HepG2 (cell line): Measurements from ENCODE around the gene ALOXE3. TPM values are rescaled to one million over a fixed set of nuclear protein-coding genes. Genes with fewer than 3 reads are reported as not detected.

Experiments
- ATAC-seq: fragments of 200-7000 bp; cut with Tn5 transposase; 3 replicates; pipeline ENCODE4 v1.9.1; 2020; ENCODE audit warnings: mild to moderate bottlenecking, moderate library complexity
- BruUV-seq: library from RNA; stranded (reverse); fragments of 400-500 nt; replicated peaks from 2 replicates; lab custom pipeline; 2021; lab: Mats Ljungman, UMichigan
- CTCF ChIA-PET: fragments of 300-600 bp; formaldehyde crosslinking; extraction: SDS; loops from one replicate; lab custom pipeline; 2021; ENCODE audit warnings: low total read pairs, inconsistent platforms, low intra/inter-chr PET ratio; lab: Yijun Ruan, JAX
- POLR2A ChIA-PET: fragments of 350-600 bp; sonication (Branson Sonifier 250); formaldehyde crosslinking; loops from one replicate; lab custom pipeline; 2020; ENCODE audit warnings: antibody characterized with exemption, inconsistent platforms; lab: Yijun Ruan, JAX
- DNase-seq: peaks from one replicate; pipeline ENCODE4 v3.0.0-alpha.2; 2015; ENCODE audit warnings: low spot score
- FAIRE-seq: peaks from 3 replicates; lab custom pipeline; 2011; peaks lifted over from hg19 to GRCh38; lab: Jason Lieb, UNC
- H2AFZ ChIP-seq: one replicate; pipeline ENCODE4 v1.6.1; 2011; ENCODE audit warnings: low read length, inconsistent platforms
- H3K27ac ChIP-seq: fragments of 300-600 bp; 3 replicates; pipeline ENCODE4 v1.8.0; 2011; ENCODE audit warnings: mixed run types, mild to moderate bottlenecking, mixed read lengths, low read length, inconsistent platforms; ENCODE audit not compliant: insufficient read depth; ENCODE audit errors: extremely low read length
- H3K27me3 ChIP-seq, 2 experiments: fragments of 200-600 bp in 1 of 2; 2 replicates in 1 of 2; 3 replicates in 1 of 2; pipeline versions ENCODE4 v1.6.0 to v1.8.0; 2011; ENCODE audit warnings: low read length in 2 of 2, mild to moderate bottlenecking in 2 of 2, moderate library complexity in 2 of 2, inconsistent platforms in 1 of 2; ENCODE audit not compliant: insufficient read depth in 2 of 2, control insufficient read depth in 1 of 2
- H3K36me3 ChIP-seq, 2 experiments: fragments of 200-600 bp in 1 of 2; replicated peaks in 1 of 2; 2 replicates in 1 of 2; 3 replicates in 1 of 2; pipeline versions ENCODE4 v1.5.1 to v1.8.0; 2011; ENCODE audit warnings: low read length in 2 of 2, inconsistent platforms in 1 of 2; ENCODE audit not compliant: insufficient read depth in 2 of 2, control insufficient read depth in 1 of 2
- H3K4me1 ChIP-seq: 2 replicates; pipeline ENCODE4 v1.5.1; 2012; ENCODE audit warnings: low read length, inconsistent platforms; ENCODE audit not compliant: insufficient read depth
- H3K4me2 ChIP-seq: 2 replicates; pipeline ENCODE4 v1.6.0; 2011; ENCODE audit warnings: low read depth, low read length, inconsistent platforms
- H3K4me3 ChIP-seq, 3 experiments: fragments of 200-600 bp in 1 of 3; sonication (generic), shearing (Covaris generic) in 1 of 3; replicated peaks in 1 of 3; 2 replicates each; pipeline ENCODE4 v1.5.1; 2011 to 2016; ENCODE audit warnings: low read length in 3 of 3, inconsistent platforms in 2 of 3, low read depth in 2 of 3, mild to moderate bottlenecking in 2 of 3, control low read depth in 1 of 3, mixed read lengths in 1 of 3; ENCODE audit not compliant: insufficient read depth in 1 of 3
- H3K79me2 ChIP-seq: one replicate; pipeline ENCODE4 v1.6.1; 2011; ENCODE audit warnings: low read length, inconsistent platforms; ENCODE audit not compliant: insufficient read depth
- H3K9ac ChIP-seq: 2 replicates; pipeline ENCODE4 v1.6.0; 2011; ENCODE audit warnings: mild to moderate bottlenecking, low read depth, low read length, inconsistent platforms; ENCODE audit not compliant: insufficient read depth
- H3K9me3 ChIP-seq: 2 replicates; pipeline ENCODE4 v1.5.1; 2012; ENCODE audit warnings: mild to moderate bottlenecking, low read length
- H4K20me1 ChIP-seq: 2 replicates; pipeline ENCODE4 v1.6.0; 2011; ENCODE audit warnings: inconsistent platforms, mild to moderate bottlenecking, low read length, moderate library complexity; ENCODE audit not compliant: insufficient read depth
- EED ChIP-seq: sonication (generic); formaldehyde crosslinking; IDR thresholded peaks from 2 replicates; pipeline ENCODE4 v1.5.0; 2020; ENCODE audit warnings: mild to moderate bottlenecking, missing genetic modification reagents
- HNRNPH1 ChIP-seq: fragments of 200-400 bp; formaldehyde crosslinking; optimal IDR thresholded peaks from 2 replicates; pipeline ENCODE3; 2017; ENCODE audit warnings: mild to moderate bottlenecking, low read depth, low read length
- SIN3B ChIP-seq: fragments of 150-350 bp; IDR thresholded peaks from 2 replicates; pipeline ENCODE4 v1.6.1; 2014; ENCODE audit warnings: low read length
- THYN1 ChIP-seq: sonication (generic); formaldehyde crosslinking; IDR thresholded peaks from 2 replicates; pipeline ENCODE4 v1.8.1; 2023; ENCODE audit warnings: low read depth, mild to moderate bottlenecking, moderate library complexity, missing genetic modification reagents, borderline replicate concordance
- XRCC5 ChIP-seq: fragments of 200-400 bp; formaldehyde crosslinking; optimal IDR thresholded peaks from 2 replicates; pipeline ENCODE3; 2017; ENCODE audit warnings: mild to moderate bottlenecking, low read length
- ZNF788 ChIP-seq: sonication (generic); formaldehyde crosslinking; IDR thresholded peaks from 2 replicates; pipeline ENCODE4 v1.5.0; 2020; ENCODE audit warnings: mild to moderate bottlenecking, missing genetic modification reagents, borderline replicate concordance
- WGBS: methylation state at CpG from one replicate; pipeline ENCODE4 v1.1.6; 2017; ENCODE audit warnings: low lambda C conversion rate; 5-methylcytosine and 5-hydroxymethylcytosine counted together
- in situ Hi-C: cut with HindIII; loops from 2 replicates; pipeline ENCODE4 v1.10.0; 2017; ENCODE audit warnings: low pct_unique_long_range_greater_than_20kb; ENCODE audit not compliant: extremely low pct_ligation_motif_present
- intact Hi-C: fragments of 100-400 bp; cut with micrococcal nuclease; formaldehyde crosslinking; loops from one replicate; pipeline ENCODE4 v1.10.0; 2022; ENCODE audit not compliant: unreplicated experiment
- polyA plus RNA-seq, 8 experiments: library from polyadenylated mRNA; depleted of rRNA in 3 of 8; stranded (reverse) in 7 of 8; unstranded in 1 of 8; fragments of >200 nt; fragmentation: Illumina TruSeq in 4 of 8; extraction: Trizol in 4 of 8; gene quantifications; 2 replicates each; pipeline versions ENCODE4 v1.2.1 to v1.2.3, GENCODE V29; 2011 to 2016; ENCODE audit warnings: low read depth in 4 of 8, missing spikeins in 1 of 8, mixed read lengths in 1 of 8; ENCODE audit not compliant: insufficient read depth in 1 of 8
- total RNA-seq, 5 experiments: library from RNA; depleted of rRNA; stranded (reverse); fragments of >200 nt; fragmentation: Illumina TruSeq; extraction: Trizol; gene quantifications; 2 replicates each; pipeline ENCODE4 v1.2.3, GENCODE V29; 2016; ENCODE audit warnings: low read depth in 1 of 5
- TF ChIP-seq, protein P1 (sequence below): sonication (generic); formaldehyde crosslinking; IDR thresholded peaks from 2 replicates; pipeline ENCODE4 v1.4.0; 2020; ENCODE audit warnings: missing genetic modification reagents
- TF ChIP-seq, protein P2 (sequence below): sonication (generic); formaldehyde crosslinking; IDR thresholded peaks from 2 replicates; pipeline ENCODE4 v1.5.1; 2020; ENCODE audit warnings: mild to moderate bottlenecking, missing genetic modification reagents, moderate library complexity
- TF ChIP-seq, protein P3 (sequence below), 2 experiments: sonication (generic) in 1 of 2; formaldehyde crosslinking in 1 of 2; IDR thresholded peaks; 2 replicates each; pipeline versions ENCODE4 v1.4.0 to v1.6.1; 2018 to 2020; ENCODE audit warnings: missing genetic modification reagents in 2 of 2, borderline replicate concordance in 1 of 2, low read depth in 1 of 2, mild to moderate bottlenecking in 1 of 2, missing biosample characterization in 1 of 2
- TF ChIP-seq, protein P4 (sequence below): IDR thresholded peaks from 2 replicates; pipeline ENCODE4 v1.6.1; 2016; ENCODE audit warnings: low read depth, missing genetic modification reagents, missing compliant biosample characterization

The ALOXE3 gene
- total and polyA plus RNA-seq, 2 of the 13 experiments (the other 11 are each of a cell fraction or from before 2014, with no cell fraction given) = 0.07 TPM; not detected in 1

DNA sequence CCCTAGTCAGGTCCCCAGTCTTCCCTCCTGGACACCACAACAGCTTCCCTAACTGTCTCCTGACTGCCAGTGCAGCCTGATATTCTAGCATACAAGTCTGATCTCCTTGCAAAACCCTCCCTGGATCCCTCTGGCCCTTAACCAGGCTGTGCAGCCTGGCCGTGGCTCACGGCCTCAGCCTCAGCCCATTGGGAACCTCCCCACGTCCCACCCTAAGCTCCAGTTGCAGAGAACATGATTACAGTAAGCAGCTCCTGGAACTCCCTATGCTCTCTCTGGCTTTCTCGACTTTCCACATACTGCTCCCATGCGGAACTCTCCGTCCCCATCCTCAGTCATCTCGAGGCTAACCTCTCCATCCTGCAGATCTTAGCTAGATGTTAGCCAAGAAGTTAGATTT is 43.8 kb downstream of the ALOXE3 start (continued):
- TF ChIP-seq, protein P1, sequence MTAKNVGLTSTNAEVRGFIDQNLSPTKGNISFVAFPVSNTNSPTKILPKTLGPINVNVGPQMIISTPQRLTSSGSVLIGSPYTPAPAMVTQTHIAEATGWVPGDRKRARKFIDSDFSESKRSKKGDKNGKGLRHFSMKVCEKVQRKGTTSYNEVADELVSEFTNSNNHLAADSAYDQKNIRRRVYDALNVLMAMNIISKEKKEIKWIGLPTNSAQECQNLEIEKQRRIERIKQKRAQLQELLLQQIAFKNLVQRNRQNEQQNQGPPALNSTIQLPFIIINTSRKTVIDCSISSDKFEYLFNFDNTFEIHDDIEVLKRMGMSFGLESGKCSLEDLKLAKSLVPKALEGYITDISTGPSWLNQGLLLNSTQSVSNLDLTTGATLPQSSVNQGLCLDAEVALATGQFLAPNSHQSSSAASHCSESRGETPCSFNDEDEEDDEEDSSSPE (CRISPR knock-in tag) = no peak
- TF ChIP-seq, protein P2, sequence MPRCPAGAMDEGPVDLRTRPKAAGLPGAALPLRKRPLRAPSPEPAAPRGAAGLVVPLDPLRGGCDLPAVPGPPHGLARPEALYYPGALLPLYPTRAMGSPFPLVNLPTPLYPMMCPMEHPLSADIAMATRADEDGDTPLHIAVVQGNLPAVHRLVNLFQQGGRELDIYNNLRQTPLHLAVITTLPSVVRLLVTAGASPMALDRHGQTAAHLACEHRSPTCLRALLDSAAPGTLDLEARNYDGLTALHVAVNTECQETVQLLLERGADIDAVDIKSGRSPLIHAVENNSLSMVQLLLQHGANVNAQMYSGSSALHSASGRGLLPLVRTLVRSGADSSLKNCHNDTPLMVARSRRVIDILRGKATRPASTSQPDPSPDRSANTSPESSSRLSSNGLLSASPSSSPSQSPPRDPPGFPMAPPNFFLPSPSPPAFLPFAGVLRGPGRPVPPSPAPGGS (CRISPR knock-in tag) = no peak
- no peak for TF ChIP-seq SIN3B
- TF ChIP-seq, all 625 proteins: peak for 0

DNA sequence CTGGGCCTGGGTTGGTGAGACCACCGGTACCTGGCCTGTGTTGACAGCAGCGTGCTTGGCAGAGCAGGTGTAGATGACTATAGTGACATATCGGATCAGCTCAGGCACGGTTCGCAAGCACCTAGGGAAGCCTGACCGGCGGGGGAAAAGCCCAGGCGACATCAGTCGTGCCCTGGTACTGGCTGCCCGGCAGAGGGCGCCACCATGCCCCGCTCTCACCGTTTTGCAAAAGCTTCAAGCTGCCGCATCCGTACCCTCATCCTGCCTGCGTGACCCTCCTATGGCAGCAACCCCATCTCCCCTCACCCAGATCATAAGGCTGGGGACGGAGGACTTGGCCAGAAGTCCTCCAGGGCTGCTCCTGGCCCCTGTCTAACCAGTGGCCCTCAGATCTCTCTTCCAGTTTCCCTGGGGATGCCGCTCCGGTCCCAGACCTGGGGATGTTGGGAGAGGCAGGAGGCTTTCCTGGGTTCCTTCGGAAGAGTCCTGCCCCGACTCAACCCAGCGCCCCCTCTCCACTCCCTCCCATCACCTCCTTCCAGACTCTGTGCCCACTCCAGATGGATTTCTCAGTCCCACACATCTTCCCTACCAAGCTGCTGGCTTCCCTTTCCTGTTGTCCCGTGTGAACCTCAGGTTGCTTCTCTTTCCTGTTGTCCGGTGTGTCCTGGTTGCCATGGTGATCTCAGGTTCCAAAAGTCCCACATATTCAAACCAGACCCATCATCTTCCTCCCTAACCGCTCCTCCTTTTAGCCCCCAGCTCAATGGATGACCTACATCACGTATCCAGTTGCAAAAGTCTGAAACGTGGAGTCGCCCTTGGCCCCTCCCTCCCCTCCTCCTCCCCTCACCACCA is 44.5 kb downstream of the ALOXE3 start:
- H3K79me2 ChIP-seq = no peaks in the 10 kb centered on the region
- CTCF ChIA-PET = no interaction called here
- ATAC-seq = peak; percentile 78
- H3K4me2 ChIP-seq = peak overlapping the region; percentile 51; the same call in 1 of the 2 replicates
- no peak overlapping the region for H3K27ac ChIP-seq
- POLR2A ChIA-PET = interaction anchor here (1.1 kb wide), 1 partner anchor 99 kb away, joined by 5 read pairs; no protein-coding TSS in a partner anchor
- FAIRE-seq = no peak
- BruUV-seq = no TSS peak
- H2AFZ ChIP-seq = no peak overlapping the region
- H3K27me3 ChIP-seq = peaks cover 24 to 84% of the 10 kb centered on the region in 2 experiments
- peaks cover 1% of the 10 kb centered on the region for H3K4me1 ChIP-seq
- peak overlapping the region in 1 of 3 experiments; percentile 41; a peak in 1 of 6 replicates for H3K4me3 ChIP-seq
- peak; percentile 32 for DNase-seq
- H3K36me3 ChIP-seq = no peaks in the 10 kb centered on the region
- intact Hi-C loops (no loop called here), in situ Hi-C loops (loop anchor here (5.0 kb wide), 1 partner anchor 43 kb away; the partner anchor contains the start of gene ALOXE3)
- H4K20me1 ChIP-seq = peaks cover 9% of the 10 kb centered on the region; the same call in 1 of the 2 replicates
- WGBS = 16% methylated on average over 19 of the region's 28 CpGs
- no peak overlapping the region for H3K9ac ChIP-seq
- no peaks in the 10 kb centered on the region for H3K9me3 ChIP-seq
- no peak for TF ChIP-seq HNRNPH1
- TF ChIP-seq XRCC5 = peak; percentile 89
- no peak for TF ChIP-seq THYN1 (CRISPR knock-in tag)
- TF ChIP-seq, protein P3, sequence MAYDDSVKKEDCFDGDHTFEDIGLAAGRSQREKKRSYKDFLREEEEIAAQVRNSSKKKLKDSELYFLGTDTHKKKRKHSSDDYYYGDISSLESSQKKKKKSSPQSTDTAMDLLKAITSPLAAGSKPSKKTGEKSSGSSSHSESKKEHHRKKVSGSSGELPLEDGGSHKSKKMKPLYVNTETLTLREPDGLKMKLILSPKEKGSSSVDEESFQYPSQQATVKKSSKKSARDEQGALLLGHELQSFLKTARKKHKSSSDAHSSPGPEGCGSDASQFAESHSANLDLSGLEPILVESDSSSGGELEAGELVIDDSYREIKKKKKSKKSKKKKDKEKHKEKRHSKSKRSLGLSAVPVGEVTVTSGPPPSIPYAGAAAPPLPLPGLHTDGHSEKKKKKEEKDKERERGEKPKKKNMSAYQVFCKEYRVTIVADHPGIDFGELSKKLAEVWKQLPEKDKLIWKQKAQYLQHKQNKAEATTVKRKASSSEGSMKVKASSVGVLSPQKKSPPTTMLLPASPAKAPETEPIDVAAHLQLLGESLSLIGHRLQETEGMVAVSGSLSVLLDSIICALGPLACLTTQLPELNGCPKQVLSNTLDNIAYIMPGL (CRISPR knock-in tag; IDR thresholded peaks at IDR 0.05; ENCODE audit: borderline replicate concordance in 1 of 2, low read depth in 1 of 2) = peak in 1 of 2 experiments; percentile 23; a peak in 1 of 4 replicates
- TF ChIP-seq, protein P4, sequence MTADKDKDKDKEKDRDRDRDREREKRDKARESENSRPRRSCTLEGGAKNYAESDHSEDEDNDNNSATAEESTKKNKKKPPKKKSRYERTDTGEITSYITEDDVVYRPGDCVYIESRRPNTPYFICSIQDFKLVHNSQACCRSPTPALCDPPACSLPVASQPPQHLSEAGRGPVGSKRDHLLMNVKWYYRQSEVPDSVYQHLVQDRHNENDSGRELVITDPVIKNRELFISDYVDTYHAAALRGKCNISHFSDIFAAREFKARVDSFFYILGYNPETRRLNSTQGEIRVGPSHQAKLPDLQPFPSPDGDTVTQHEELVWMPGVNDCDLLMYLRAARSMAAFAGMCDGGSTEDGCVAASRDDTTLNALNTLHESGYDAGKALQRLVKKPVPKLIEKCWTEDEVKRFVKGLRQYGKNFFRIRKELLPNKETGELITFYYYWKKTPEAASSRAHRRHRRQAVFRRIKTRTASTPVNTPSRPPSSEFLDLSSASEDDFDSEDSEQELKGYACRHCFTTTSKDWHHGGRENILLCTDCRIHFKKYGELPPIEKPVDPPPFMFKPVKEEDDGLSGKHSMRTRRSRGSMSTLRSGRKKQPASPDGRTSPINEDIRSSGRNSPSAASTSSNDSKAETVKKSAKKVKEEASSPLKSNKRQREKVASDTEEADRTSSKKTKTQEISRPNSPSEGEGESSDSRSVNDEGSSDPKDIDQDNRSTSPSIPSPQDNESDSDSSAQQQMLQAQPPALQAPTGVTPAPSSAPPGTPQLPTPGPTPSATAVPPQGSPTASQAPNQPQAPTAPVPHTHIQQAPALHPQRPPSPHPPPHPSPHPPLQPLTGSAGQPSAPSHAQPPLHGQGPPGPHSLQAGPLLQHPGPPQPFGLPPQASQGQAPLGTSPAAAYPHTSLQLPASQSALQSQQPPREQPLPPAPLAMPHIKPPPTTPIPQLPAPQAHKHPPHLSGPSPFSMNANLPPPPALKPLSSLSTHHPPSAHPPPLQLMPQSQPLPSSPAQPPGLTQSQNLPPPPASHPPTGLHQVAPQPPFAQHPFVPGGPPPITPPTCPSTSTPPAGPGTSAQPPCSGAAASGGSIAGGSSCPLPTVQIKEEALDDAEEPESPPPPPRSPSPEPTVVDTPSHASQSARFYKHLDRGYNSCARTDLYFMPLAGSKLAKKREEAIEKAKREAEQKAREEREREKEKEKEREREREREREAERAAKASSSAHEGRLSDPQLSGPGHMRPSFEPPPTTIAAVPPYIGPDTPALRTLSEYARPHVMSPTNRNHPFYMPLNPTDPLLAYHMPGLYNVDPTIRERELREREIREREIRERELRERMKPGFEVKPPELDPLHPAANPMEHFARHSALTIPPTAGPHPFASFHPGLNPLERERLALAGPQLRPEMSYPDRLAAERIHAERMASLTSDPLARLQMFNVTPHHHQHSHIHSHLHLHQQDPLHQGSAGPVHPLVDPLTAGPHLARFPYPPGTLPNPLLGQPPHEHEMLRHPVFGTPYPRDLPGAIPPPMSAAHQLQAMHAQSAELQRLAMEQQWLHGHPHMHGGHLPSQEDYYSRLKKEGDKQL (CRISPR knock-in tag) = no peak
- TF ChIP-seq EED (CRISPR knock-in tag) = peak; percentile 62; the same call in 1 of the 2 replicates
- TF ChIP-seq ZNF788 (CRISPR knock-in tag) = peak; percentile 30; the same call in 1 of the 2 replicates
